HG03175 (cell line): Measurements from ENCODE around the gene FCRL3.

ENCODE experiments used
- ATAC-seq: cut with Tn5 transposase; IDR thresholded peaks from one replicate; pipeline ENCODE4 v1.9.1; 2021; ENCODE audit warnings: mild to moderate bottlenecking, moderate library complexity; ENCODE audit not compliant: unreplicated experiment

Gene FCRL3

DNA sequence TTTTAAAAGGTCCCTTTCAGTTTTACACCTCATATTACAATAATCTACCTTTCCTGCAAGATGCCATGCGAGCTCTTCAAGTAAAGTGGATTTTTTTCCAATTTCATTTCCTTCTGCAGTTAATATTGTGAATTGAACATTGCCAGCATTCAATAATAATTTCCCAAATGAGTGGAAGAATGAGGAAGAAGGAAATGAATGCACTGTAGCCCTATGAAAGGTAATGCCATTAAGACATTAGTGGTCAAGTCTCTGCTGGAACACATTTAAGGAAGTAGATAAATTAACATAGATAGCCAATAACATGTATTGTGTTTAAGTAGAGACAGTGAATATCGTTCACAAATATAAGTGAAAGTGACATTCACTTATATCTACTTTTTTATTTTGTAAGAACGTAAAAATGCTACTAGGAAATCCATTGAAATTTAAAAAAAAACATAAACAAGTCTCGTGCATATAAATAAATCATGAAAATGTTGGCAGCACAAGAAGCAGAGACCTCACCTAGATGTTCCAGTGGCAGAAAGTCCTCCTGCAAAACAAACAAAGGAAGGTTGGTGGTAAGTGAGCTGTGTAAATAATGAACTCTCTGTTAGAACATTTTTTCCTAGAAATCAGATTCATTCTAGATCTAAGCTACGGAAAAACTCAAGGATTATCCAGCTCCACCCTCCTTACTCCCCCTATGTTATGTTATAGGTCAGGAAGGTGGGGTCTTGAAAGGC, 17.7 kb downstream of the FCRL3 start:
- ATAC-seq = no peak

DNA sequence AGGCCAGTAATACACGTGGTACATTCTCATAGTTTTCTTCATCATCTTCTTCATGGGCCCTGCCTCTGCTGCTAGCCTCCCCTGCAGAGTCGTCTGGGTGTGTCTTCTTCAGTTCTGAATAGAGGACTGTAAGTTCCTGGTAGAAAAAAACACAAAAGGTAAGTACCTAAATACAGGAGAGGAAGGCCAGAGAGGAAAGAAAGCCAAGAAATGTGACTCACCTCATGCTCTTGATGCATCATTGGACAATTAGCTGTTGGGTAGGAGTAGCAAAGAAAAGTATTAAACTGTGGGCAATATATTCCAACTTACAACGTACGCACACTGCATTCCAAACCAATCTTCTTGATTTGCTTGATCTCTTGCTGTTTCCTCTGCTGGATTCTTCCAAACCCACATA, 21.8 kb downstream of the FCRL3 start:
- ATAC-seq = no peak

DNA sequence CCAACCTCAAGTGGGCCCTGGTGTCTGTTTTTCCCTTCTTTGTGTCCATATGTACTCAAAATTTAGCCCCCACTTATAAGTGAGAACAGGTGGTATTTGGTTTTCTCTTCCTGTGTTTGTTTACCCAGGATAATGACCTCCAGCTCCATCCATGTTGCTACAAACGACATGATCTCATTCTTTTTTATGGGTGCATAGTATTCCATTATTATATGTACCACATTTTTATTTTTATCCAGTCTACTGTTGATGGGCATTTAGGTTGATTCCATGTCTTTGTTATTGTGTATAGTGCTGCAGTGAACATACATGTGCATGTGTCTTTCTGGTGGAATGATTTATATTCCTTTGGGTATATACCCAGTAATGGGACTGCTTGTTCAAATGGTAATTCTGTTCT, 27.6 kb downstream of the FCRL3 start:
- no peak for ATAC-seq

DNA sequence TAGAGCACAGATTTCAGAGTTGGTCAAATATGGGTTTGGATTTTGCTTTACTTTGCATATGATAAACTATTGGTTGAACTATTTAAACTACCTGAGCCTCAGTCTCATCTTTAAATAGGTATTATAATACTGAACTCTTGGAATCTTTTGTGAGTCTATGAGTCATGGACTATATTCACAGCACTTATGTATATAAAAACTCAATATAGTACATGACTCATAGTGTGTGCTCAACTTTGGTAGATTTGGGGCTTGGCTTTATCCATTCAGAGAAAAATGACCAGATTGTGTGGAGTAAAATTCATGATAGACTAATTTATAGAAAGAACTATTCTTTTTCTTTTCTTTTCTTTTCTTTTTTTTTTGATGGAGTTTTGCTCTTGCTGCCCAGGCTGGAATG, 28.7 kb downstream of the FCRL3 start:
- ATAC-seq = no peak

DNA sequence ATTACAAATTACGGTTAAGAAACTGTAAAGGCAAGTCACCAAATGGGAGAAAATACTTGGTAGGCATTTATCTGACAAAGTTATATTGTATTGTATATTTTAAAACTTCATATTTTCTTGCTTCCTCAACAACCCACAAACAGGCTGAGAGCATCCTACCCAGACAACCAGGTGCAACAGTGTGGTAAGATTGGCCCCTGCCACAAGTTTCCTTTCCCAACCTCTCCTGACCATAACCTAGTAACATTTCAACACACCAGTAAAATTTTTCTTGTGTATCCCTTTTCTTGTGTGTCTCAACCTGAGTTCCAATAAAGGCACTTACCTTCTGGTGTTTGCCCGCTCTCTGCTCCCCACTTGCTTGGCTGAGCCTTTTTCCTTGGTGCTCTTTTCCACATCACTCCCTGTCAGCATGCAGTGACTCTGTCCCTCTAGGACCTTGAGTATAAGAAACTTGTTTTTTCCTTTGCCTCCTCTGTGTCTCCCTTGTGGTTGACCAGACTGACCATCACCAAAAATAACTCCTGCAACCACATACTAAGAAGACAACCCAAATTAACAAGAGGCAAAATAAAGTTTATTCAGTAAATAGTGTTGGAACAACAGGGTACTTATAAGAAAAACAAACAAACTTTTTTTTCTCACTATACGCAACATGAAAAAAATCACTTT, 40.9 kb downstream of the FCRL3 start:
- no peak for ATAC-seq

DNA sequence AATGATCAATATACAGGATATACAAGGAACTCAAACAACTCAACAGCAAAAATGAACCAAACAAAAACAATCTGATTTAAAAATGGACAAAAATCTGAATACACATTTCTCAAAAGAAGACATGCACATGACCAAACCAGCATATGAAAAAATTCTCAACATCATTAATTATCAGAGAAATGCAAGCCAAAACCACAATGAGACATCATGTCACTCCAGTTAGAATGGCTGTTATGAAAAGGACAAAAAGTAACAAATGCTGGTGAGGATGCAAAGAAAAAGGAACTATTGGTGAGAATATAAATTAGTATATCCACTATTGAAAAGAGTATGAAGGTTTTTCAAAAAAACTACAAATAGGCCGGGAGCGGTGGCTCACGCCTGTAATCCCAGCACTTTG, 42.0 kb downstream of the FCRL3 start:
- no peak for ATAC-seq

DNA sequence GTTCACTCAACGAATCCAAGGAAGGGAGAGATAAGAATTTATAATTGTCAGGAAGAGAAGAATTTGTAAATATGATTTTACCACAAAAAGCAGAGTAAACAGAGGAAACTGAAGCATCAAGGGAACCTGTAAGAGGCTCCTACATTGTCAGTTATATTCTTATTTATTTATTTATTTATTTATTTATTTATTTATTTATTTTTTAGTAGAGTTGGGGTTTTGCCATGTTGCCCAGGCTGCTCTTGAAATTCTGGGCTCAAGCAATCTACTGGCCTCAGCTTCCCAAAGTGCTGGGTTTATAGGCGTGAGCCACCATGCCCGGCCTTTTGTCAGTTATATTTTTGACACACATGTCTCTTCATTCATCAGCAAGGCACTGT, 47.1 kb downstream of the FCRL3 start:
- ATAC-seq = peak; percentile 4

DNA sequence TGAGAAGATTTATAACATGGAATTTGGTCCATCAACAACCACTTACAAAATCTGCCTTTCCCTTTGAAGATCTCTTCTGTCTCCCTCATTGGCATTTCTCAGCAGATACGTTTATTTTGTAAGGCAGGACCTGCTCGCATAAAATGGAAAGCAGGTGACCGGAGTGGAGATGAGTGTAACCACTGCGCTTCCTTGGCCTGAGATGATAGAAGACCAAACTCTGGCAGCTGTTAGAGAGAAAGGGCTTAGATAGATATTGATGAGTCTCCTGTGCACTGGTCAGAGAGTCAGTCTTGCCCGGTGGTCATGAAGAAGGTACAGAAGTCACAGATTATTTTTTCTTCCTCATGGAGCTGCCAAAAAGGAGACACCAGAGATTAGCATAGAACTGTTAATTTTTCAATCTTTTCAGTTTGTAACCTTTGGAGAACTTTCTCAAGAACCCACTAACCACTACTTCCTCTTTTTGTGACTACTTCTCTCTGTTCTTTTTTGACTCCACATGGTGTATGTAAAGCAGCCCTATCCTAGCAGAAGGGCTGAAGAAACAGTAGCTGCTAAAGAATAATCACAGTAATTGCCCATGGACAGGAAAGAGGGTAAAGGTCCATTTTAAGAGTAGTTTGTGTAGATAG, 47.6 kb downstream of the FCRL3 start:
- ATAC-seq = peak; percentile 98

DNA sequence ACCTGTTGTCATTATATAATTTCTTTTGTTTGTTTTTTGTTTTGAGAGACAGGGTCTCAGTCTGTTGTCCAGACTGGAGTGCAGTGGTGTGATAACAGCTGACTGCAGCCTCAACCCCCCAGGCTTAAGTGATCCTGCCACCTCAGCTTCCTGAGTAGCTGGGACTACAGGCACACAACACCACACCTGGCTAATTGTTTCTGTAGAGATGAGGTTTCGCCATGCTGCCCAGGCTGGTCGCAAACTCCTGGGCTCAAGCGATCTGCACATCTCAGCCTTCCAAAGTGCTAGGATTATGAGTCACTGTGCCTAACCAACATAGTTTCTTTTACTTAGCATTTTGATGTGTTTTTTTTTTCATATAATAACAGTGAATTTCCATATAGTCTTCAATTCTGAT, 52.3 kb downstream of the FCRL3 start:
- ATAC-seq = no peak

DNA sequence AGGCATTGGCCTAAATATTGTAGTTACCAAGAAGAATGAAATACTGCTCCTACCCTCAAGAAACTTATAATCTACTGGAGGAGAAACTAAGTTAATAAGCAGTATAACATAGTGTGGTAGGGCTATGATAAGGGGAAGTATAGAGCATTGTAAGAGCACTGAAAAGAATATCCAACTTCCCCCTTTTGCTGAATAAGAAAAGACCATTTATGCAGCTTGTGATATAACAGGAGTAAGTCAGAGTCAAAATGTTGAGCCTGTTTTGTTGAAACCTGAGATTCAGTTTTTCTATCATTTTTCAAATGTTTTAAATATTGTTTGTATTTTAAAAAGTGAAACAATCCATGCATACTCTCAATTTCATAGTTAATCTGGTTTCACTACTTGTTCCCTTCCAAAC, 54.4 kb downstream of the FCRL3 start:
- ATAC-seq = no peak

DNA sequence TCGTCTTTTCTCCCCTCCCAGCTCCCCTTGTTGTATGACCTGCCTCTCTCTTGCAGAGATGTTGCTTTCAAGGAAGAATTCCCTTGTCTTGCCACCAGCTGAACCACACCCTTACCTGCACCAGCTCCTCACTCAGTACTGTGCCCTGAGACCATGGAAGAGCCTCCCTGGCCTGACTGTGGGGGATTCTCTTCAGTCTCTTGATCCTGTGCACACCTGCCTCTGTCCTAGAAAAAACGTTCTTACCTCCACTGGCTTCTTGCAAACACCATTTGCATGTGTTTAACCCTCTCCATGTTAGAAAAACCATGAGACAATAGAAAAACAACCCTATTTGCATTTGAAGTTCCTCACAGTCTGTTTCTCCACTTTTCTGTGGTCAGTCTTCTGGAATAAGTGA, 59.4 kb downstream of the FCRL3 start:
- ATAC-seq = no peak

DNA sequence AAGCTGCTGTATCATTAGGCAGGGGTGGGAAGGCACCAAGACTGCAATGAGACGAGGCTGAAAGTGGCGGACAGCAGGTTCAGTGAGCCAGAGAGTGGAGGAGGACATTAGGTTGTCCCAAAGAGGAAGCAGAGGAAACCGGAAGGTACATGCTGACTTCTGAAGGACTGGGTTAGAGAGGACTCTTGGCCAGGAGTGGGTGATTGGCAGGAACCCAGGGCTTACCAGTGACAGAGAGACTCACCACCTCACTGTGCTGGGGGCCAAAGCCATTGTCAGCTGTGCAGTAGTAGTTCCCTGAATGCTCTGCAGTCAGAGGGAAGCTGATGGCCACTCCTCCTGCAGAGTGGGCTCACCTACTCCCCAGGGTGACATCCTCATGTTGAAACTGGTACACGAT, 60.8 kb downstream of the FCRL3 start:
- no peak for ATAC-seq

DNA sequence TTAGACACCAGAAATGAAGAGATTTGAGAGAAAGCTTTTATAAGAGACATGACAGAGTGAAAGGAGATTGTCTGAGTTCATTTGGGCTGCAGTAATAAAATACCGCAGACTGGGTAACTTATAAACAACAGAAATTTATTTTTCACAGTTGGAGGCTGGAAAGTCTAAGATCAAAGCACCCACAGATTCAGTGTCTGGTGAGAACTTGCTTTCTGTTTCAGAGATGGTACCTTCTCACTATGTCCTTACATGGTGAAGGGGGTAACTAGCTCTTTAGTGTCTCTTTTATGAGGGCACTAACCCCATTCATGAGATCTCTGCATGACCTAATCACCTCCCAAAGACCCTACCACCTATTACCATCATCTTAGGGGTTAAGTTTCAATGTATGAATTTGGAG, 71.8 kb downstream of the FCRL3 start:
- ATAC-seq = no peak
